HG02798 (cell line): ENCODE results near the gene FMN1.
A peak's percentile ranks its signal among the peaks of the same experiment; 100 is the strongest.

Experiments used
- ATAC-seq: cut with Tn5 transposase; IDR thresholded peaks from one replicate; pipeline ENCODE4 v1.9.1; 2021; ENCODE audit warnings: mild to moderate bottlenecking; ENCODE audit not compliant: unreplicated experiment, poor library complexity

The FMN1 gene

DNA sequence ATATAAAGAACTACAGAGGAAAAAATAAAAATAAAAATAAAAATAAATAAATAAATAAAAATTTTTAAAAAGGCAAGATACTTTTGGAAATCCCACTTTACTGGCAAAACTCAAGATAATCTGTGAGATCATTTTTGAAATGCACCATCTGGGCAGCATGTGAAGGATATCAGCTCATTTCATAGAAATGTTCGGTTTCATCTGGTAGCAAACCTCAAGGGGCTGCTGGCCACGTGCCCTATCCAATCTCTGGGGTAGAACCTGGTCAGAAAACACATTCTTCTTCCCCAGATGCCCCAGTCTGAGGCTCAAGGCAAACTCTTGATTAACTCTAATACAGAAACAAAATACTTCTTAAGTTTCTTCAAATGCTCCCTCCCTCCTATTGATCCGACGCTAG is 166.0 kb downstream of the FMN1 start:
- no peak for ATAC-seq

DNA sequence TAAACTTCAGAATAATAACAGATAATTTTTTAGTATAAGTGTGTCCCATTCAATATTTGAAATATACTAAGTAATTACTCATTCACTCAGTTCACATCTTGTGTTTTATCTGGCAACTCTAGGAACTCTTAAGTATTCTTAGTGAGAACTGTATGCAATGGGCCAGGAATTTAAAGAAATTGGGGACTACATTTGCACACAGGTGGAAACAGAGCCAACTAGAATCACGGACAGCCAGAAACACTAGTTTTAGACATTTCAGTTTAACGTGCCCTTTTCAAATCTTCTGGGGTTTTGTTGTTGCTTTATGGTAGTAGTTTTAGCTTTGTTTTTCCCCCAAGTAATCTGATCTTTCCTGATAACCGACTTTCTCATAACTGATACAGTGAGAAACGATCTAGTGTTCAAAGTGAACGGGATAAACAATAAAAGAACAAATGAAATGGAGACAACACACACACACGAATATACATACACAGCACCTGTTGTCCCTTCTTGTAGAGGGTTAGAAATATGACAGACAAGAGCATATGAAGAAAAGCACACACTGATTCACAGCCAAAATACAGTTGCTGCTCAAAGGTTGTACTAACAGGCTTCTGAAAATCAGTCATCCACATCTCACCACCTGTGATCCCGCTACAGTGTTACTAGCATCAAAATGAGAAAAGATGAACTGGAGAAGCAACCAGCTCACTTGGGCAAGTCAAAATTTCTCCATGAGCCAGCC is 167.0 kb downstream of the FMN1 start:
- no peak for ATAC-seq

DNA sequence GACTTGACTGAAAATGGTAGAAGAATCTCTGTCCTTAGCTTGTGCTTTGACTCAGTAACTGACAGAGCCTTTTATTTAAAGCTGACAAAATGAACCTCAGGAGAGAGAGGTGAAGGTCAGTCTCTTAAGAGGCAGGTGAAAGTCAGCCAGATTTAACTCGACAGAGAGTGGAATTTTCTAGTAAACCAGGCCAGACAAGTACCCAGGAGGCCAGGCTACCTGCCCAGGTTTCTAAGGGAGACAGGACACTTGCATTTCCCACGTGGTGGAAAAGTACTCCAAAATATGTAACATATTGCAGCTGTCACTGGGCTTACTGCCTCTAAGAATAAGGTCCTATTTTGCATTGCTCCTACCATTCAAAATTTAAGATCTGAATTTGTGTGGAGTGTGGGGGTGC is 167.9 kb downstream of the FMN1 start:
- no peak for ATAC-seq

DNA sequence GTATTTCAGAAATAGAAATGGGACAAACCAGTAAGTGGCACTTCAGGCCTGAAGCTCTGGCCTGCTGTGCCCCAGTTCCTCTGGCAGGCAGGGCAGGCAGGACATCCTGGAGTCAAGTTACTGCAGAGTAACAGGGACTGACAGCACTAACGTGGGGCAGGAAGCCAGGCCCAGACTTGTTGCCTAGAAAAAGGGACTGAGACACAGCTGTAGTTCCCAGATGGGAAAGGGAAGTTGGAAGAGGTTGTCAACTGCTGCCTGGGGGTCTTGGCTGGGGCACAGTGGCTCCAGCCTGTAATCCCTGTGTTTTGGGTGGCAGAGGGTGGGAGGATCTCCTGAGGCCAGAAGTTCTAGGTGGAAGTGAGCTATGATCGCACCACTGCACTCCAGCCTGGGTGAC is 171.9 kb downstream of the FMN1 start:
- no peak for ATAC-seq

DNA sequence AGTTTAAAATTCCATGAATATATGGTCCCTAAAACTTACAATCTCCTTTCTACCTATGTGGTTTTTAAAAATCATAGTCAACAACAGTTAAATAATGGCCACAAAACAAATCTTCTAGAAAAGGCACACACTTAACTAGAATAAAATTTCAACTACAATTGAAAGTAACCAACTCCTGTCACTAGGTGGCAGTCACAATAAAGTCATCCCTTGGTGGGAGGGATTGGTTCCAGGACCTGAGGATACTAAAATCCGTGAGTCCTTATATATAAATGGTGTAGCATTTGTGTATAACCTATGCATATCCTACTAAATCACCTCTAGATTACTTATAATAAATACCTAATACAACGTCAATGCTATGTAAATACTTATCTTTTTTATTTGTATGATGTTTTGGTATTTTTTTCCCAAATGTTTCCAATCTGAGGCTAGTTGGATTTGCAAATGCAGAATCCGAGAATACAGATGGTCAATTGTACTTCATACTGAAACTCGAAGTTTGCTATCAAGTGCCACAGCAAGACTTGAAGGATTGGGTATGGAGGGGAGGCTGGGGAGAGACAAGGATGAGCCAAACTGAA is 172.6 kb downstream of the FMN1 start:
- ATAC-seq = peak; percentile 39

DNA sequence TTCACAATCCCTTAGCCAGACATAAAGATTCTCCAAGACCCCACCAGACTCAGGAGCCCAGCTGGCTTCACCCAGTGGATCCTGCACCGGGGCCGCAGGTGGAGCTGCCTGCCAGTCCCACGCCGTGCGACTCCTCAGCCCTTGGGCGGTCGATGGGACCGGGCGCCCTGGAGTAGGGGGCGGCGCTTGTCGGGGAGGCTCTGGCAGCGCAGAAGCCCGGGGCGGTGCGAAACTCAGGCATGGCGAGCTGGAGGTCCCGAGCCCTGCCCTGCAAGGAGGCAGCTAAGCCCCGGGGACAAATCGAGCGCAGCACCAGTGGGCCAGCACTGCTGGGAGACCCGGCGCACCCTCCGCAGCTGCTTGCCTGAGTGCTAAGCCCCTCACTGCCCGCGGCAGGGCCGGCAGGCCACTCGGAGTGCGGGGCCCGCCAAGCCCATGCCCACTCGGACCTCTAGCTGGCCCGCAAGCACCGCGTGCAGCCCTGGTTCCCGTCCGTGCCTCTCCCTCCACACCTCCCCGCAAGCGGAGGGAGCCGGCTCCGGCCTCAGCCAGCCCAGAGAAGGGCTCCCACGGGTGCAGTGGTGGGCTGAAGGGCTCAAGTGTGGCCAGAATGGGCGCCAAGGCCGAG is 175.0 kb downstream of the FMN1 start:
- ATAC-seq = no peak

DNA sequence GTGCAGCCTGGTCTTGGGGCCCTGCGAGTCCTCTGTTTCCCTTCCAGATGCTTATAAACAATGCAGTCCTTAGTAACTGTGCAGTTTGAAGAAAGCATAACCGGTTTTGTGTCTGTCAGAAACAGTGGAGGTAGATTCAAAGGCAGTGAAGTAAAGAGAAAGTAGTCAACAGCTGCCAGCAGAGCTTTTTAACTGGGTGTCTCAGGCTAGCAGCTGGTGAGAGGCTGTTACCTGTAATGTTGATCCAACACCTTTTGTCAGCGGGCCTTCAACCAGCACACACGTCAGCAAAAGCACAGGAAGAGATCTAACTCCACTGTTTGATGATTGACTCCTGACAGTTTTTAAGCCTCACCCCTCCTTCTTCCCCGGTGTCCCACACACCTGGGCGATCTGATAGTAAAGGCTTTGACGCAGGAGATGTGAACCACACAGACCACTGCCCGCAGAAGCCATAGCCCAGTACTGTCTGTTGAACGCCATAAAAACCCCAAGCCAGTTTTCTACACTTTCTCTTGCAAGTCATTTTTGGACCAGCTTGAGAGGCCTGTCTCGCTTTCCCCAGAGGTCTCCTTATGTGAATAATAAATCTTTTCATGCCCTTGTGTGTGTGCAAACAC is 178.0 kb downstream of the FMN1 start:
- no peak for ATAC-seq

DNA sequence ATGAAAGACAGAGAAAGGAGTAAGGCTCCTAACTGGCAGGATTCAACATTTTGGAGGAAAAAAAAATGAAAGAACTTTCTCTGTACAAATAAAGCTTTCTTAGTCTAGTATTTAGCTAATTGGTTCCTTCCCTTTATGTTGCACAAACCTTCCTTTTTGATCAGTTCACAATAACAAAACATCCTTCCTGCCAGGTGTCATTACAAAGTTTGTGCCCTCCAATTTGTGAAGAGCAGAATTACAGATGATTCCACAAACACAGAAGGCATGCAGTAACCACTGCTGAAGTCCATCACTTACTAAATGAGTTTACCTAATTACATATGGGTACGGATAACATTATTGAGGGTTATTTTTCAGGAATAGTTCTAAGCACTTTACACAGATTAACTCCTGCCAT is 179.9 kb downstream of the FMN1 start:
- no peak for ATAC-seq

DNA sequence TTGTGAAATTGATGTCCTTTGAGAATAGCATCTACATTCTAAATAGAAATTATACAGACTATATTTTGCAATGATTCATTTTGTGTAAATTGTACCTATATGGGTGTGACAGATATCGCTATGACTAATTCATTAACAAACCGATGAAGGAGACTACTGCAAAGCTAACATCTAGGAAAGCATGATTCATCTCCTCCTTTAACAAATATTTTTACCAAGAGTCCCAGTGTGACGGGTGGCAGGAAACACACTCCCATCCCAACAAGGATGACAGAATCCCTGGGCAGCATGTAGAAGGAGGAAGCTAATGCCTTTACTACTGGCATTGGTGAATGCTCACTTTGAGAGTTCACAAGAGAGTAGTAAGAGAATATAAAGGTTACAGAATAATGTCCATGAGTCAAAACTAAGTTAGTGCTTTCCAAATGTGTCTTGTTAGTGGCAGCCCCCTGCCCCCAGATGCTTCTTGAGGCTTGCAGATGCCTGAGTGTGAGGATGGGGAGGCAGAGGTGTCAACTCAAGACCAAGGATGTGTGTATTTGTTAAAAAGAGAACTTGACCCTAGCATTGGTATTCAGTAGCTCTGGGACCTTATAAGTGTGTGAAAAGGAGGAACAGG is 180.6 kb downstream of the FMN1 start:
- ATAC-seq = no peak

DNA sequence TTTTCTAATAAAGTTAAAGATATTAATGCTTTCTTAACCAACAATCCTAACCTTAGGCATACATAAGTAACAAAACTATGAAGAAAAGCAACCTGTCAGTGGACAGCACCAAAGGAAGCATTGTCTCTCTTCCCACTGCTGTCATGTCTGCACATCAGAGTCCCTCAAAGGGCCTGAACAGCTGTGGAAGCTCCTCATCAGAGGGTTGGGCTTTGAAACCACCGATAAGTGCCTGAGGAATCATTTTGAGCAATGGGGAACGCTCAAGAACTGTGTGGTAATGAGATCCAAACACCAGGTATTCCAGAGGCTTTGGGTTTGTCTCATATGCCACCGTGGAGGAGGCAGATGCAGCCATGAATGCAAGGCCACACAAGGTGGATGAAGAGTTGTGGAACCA is 182.5 kb downstream of the FMN1 start:
- ATAC-seq = no peak

DNA sequence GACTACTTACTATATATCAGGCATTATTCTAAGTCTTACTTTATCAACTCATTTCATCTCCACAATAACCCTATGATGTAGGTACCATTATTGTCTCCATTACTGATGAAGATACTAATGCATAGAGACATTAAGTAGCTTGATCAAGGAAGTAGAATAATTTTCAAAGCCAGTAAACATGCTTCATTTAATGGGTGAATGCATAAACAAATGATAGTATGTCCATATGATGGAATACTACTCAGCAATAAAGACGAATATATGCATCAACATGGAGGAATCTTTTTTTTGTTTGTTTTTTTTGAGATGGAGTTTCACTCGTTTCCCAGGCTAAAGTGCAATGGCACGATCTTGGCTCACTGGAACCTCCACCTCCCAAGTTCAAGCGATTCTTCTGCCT is 184.9 kb downstream of the FMN1 start:
- no peak for ATAC-seq

DNA sequence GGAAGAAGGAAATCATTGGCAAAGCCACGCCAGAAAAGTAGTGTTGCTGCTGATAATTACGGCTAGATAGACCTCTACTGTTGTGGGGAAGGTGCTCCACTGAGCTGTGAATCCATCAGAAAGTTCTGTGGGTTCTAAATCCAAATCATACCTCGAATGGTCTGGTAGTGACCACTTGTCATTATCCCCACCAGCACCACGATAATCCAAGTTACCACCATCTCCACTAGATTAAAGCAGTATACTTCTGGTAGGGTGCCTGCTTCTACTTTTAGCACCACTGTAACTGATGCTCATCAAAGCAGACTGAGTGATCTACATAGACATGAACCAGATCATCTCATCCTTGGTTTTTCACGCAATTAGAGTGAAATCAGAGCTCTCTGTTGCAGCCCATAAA is 185.5 kb downstream of the FMN1 start:
- no peak for ATAC-seq

DNA sequence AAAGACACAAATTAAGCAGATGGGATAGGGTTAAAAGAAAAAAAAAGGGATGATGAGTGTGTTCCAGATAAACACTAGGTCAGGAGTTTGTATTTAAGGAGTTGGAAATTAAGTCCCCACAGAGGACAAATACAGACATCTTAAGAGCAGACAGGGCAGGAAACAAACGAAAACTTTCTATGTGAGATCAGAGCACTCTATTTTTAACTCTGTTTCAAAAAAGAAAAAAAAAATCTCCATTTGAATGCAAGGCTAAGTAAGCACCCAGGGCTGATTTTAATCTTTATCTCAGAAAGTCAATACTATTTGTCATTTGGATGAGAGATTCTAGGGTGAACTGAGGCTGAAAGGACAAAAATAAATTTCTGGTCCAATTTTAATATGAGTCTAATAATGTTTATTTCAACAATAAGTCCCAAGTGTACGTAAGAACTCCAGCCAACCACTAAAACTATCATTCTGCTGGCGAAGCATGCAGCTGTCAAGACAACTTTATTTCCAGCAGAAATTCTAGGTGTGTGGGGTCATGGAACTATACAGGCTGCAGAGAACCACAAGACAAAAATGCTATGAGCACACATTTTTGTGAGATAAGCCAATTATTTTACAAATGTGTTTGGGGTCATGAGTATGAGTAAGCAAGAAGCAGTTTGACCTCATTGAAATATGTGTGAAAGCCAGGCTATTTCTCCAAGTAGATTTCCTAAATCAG is 186.1 kb downstream of the FMN1 start:
- no peak for ATAC-seq

DNA sequence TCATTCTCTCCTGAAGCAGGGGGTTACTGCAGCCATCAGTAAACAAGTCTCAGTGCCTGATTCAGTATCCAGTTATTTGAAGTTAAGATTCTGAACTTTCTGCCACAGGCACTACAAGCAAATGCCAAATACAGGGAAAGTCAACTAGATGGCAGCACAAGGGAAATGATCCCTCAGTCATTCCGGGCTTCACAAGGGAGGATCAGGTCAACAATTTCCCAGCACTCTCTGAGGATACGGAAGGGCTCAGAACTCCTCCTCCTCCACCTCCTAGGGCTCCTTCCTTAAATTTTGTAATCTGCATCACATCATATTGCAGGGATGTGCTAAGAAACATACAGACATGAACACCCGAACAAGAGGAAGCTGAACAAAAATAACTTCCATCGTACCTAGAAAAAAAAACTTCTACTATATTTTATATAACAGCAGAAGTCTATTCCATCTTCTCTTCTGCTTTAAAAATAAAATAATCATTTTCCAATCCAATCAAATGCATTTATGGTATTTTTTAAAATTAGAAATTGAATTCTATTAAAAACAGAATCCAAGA is 187.1 kb downstream of the FMN1 start:
- ATAC-seq = no peak

DNA sequence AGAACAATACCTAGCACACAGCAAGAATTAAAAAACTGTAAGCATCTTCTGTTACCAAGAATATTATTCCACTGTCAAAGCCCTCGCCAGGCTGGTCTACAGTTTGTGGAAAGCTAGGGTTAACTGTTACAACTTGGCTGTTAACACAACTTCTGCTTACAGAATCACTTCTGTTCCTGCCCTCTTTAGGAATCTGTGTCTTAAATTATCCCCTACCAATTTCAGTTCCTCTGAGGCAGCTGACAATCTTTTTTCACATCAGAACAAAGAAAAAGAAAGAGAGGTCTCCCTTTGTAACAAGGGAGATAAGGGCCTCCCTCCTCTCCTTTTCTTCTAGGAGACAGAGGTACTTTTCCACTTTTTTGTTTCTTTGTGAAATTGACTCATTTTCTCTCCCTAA is 188.9 kb downstream of the FMN1 start:
- ATAC-seq = no peak

DNA sequence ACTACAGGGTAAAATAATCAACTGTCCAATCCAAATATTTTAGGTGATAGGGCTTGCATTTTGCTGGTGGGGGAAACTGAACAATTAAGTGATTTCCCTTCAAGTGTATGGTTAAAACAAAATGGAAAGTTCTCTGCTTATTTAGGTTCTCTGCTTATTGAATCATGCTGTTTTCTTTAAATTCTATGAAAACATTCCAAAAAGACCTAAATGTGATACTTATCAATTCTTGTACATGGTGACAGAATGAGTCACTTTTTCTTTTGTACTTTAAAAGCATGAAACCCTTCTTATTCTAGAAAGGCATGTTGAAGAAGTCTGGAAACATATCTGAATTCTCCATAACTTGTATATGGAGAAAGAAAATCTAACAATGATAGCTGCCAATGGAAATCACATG is 192.6 kb downstream of the FMN1 start:
- ATAC-seq = no peak

DNA sequence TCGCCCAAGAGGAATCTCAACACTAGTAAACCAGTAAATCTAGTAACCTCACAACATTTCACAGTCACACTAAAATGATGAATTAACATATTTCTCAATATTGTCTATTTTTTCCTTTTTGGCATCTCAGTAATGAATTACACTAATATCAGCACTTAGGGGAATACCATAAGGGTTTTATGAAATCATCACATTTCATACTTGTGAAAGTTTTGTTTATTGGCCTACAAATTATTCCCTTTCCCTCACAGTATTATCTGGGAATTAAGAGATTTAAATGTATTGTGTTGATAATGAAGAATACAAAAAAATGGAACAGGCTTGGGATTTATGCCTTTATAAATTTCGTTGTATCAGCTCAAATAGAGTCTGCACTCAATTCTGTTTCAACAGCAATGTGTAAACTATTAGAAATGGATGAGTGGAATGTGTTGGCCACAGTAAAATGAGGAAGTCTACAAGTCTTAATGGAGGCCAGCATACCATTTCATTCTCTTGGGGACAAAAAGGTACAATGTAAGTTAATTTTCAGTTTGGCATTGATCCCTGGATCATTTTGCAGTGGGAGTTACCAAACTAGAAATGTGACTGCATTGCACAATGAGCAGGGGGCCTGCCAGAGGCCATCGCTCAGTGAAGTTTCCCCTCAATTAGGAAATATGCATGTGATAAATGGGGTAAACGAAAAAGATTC is 195.4 kb downstream of the FMN1 start:
- no peak for ATAC-seq

DNA sequence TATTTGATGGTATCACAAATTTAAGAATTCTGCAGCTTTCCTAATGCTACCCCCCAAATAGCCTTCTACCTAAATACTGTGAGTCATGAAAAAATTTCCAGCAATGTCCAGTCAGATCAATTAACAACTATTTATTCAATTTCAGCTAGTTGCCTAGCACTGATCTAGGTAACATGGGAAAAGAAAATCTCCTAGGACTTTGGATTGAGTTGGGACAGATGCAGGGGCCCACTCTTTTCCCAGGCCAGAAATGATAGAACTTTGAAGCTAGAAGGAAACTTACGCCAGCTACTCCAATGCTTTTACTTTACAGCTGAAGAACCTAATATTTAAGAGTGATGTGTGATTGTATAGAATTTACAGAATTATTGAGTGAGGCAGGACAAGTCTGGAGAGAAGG is 196.3 kb downstream of the FMN1 start:
- no peak for ATAC-seq

DNA sequence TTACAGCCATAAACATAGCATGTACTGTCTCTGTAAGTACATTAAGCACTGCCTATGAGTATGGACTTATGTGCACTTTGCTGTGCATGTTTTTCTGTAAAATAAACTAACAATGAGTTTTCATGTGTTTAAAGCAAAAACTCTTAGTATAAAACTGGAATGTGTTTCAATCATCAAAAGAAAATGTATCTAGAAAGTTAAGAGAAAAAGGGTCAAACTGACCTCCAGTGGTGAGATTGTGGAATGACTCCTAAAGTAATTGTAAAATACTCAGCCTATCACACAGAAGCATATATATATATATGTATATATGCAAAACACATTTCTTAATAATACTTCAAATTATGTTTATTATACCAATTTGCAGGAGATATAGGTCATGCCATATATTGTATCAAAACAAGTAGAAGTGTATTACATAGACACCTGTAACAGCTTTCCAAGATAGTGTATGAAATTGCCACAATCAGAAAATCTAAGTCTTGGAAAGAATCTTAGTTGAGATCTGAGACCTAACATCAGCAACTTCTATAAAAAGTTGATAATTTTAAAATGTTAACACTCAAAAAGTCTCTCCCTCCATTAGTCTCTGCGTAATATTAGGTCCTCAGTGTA is 199.6 kb downstream of the FMN1 start:
- no peak for ATAC-seq
